CD4-positive, alpha-beta T cell (primary cell): ENCODE data around the gene ARHGEF28. TPM values are rescaled to one million over a fixed set of nuclear protein-coding genes. Genes with fewer than 3 reads are reported as not detected.

Experiments
- ATAC-seq: fragments of 200-7000 bp; cut with Tn5 transposase; one replicate; pipeline ENCODE4 v1.10.0; 2022; ENCODE audit warnings: mild to moderate bottlenecking; ENCODE audit not compliant: poor library complexity
- CTCF ChIA-PET: fragments of 350-600 bp; sonication (Branson Sonifier 250); formaldehyde crosslinking; loops from one replicate; lab custom pipeline; 2021; ENCODE audit warnings: antibody characterized with exemption, inconsistent platforms; lab: Charles Lee
- POLR2A ChIA-PET: fragments of 350-600 bp; sonication (Branson Sonifier 250); formaldehyde crosslinking; loops from one replicate; lab custom pipeline; 2021; ENCODE audit warnings: antibody characterized with exemption, inconsistent platforms; lab: Charles Lee
- DNase-seq, 14 experiments: peaks; one replicate each; pipeline ENCODE4 v3.0.0-alpha.2; 2013 to 2020; ENCODE audit warnings: mixed read lengths in 2 of 14
- H3K27ac ChIP-seq, 2 donors: one replicate each; pipeline versions ENCODE4 v1.5.1 to v1.7.0; 2013; ENCODE audit warnings: low read length in 2 of 2, low read depth in 1 of 2, mild to moderate bottlenecking in 1 of 2
- H3K27me3 ChIP-seq, 2 experiments: 1 replicate in 1 of 2; 2 replicates in 1 of 2; pipeline versions ENCODE4 v1.6.1 to v1.7.0; 2013; ENCODE audit warnings: low read length in 2 of 2, control low read depth in 1 of 2, mild to moderate bottlenecking in 1 of 2, moderate library complexity in 1 of 2; ENCODE audit not compliant: insufficient read depth in 2 of 2, control insufficient read depth in 1 of 2
- H3K36me3 ChIP-seq: one replicate; pipeline ENCODE4 v1.6.1; 2013; ENCODE audit warnings: low read length, control low read depth; ENCODE audit not compliant: insufficient read depth
- H3K4me1 ChIP-seq: one replicate; pipeline ENCODE4 v1.6.1; 2013; ENCODE audit warnings: low read length, control low read depth; ENCODE audit not compliant: insufficient read depth
- H3K4me3 ChIP-seq: one replicate; pipeline ENCODE4 v1.5.1; 2013; ENCODE audit warnings: mild to moderate bottlenecking, low read length, moderate library complexity
- H3K9me3 ChIP-seq, 2 experiments: 1 replicate in 1 of 2; 2 replicates in 1 of 2; pipeline versions ENCODE4 v1.6.1 to v1.7.0; 2013; ENCODE audit warnings: low read length in 2 of 2, mild to moderate bottlenecking in 2 of 2, control low read depth in 1 of 2, moderate library complexity in 1 of 2; ENCODE audit not compliant: control insufficient read depth in 1 of 2, insufficient read depth in 1 of 2
- H3K27ac Mint-ChIP-seq: one replicate; pipeline ENCODE4 v1.8.0; 2020; ENCODE audit warnings: mixed read lengths
- H3K27me3 Mint-ChIP-seq: one replicate; pipeline ENCODE4 v1.8.0; 2021; ENCODE audit warnings: mixed read lengths
- H3K36me3 Mint-ChIP-seq: one replicate; pipeline ENCODE4 v1.8.0; 2021; ENCODE audit warnings: low read depth, mixed read lengths
- H3K4me1 Mint-ChIP-seq: one replicate; pipeline ENCODE4 v1.8.0; 2021; ENCODE audit warnings: low read depth, mixed read lengths
- H3K4me3 Mint-ChIP-seq: one replicate; pipeline ENCODE4 v1.8.0; 2020; ENCODE audit warnings: mild to moderate bottlenecking, mixed read lengths
- H3K9me3 Mint-ChIP-seq: one replicate; pipeline ENCODE4 v1.8.0; 2020; ENCODE audit warnings: mixed read lengths
- CTCF ChIP-seq: fragments of 200-600 bp; IDR thresholded peaks from one replicate; pipeline ENCODE4 v1.8.0; 2022; ENCODE audit warnings: antibody characterized with exemption, mild to moderate bottlenecking
- intact Hi-C, 2 experiments: fragments of 100-400 bp; cut with DNase I in 1 of 2; cut with micrococcal nuclease in 1 of 2; formaldehyde crosslinking; loops; one replicate each; pipeline versions ENCODE4 v1.15.1 to v1.9.0; 2023 to 2025; cut with DNase I, micrococcal nuclease
- total RNA-seq, 174 experiments: library from RNA in 2 of 174; stranded (reverse) in 2 of 174; gene quantifications; one replicate each; pipeline ENCODE4 v1.2.3 and lab custom pipeline; 2021 to 2026

Gene ARHGEF28
- total RNA-seq, 2 experiments from 2014 or later, result not detected

DNA sequence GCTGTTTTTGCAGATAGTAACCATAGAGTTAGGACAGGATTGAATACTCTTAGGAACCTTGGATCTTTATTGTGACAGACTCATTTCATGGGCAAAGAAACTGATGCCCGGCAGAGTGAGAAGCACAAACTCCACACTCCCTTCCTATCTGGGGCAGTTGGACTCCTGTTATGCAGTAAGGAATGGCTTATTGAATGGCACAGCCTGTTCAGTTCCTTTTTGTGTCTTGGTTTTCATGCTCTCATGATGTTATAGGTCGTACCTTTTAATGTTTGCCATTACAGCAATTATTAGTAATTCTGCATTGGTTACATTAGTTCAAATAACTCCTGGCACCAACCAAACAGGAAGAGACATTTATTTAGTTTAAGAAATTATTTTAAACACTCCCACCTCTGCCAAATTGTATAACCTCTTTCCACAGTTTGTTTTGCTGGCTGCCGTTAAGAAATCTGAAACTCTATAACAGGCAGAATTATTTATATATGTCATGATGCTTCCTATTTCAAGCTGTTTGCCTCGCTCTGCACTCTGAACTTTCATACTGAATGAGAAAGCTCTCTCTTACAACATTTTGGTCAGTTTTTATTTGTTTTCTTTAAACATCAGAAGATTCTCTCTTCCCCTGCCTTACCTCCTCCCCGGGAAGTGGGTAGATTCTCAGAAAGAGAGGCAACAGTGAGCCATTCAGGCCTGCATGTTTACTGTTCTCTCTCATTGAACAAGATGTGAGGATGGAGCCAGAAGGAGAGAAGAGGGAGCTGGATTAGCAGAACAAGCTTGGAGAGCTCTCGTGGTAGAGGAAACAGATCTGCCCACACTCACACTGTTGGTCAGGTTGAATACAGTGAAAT lies 144.4 kb downstream of the ARHGEF28 start:
- ChIA-PET POLR2A (no interaction called here), CTCF (no interaction called here)
- Mint-ChIP-seq H3K4me1 (no peaks in the 10 kb centered on the region), H3K27ac (no peak overlapping the region), H3K27me3 (peaks cover 7% of the 10 kb centered on the region), H3K9me3 (peaks cover 7% of the 10 kb centered on the region), H3K4me3 (no peak overlapping the region), H3K36me3 (no peaks in the 10 kb centered on the region)
- Histone ChIP-seq H3K4me3 (no peak overlapping the region), H3K27me3 (peaks cover 0 to 2% of the 10 kb centered on the region in 2 experiments), H3K9me3 (peaks cover 0 to 8% of the 10 kb centered on the region in 2 experiments), H3K36me3 (no peaks in the 10 kb centered on the region), H3K4me1 (no peaks in the 10 kb centered on the region), H3K27ac (no peak overlapping the region)
- no peak for ATAC-seq
- intact Hi-C loops, result no loop called here
- TF ChIP-seq CTCF, result no peak
- no peak for DNase-seq

GRCh38 chr5:73774924-73775323 lies 148.9 kb downstream of the ARHGEF28 start:
- H3K4me1 Mint-ChIP-seq, result no peaks in the 10 kb centered on the region
- ATAC-seq (no peak), DNase-seq (no peak)
- H3K36me3 ChIP-seq, result no peaks in the 10 kb centered on the region
- H3K27ac Mint-ChIP-seq, result no peak overlapping the region
- H3K27ac ChIP-seq, result no peak overlapping the region
- H3K27me3 Mint-ChIP-seq, result peaks cover 7% of the 10 kb centered on the region
- H3K4me3 ChIP-seq, result no peak overlapping the region
- H3K9me3 ChIP-seq, result no peaks in the 10 kb centered on the region
- intact Hi-C loops, result no loop called here
- peaks cover 3% of the 10 kb centered on the region for H3K9me3 Mint-ChIP-seq
- H3K27me3 ChIP-seq, result peaks cover 0 to 2% of the 10 kb centered on the region in 2 experiments
- no peaks in the 10 kb centered on the region for H3K36me3 Mint-ChIP-seq
- ChIA-PET CTCF (no interaction called here), POLR2A (no interaction called here)
- no peak for TF ChIP-seq CTCF
- H3K4me3 Mint-ChIP-seq, result no peak overlapping the region
- H3K4me1 ChIP-seq, result no peaks in the 10 kb centered on the region

- ATAC-seq, result no peak
- no peaks in the 10 kb centered on the region for H3K4me1 Mint-ChIP-seq
- TF ChIP-seq CTCF, result no peak
- H3K27ac Mint-ChIP-seq, result no peak overlapping the region
- no peak for DNase-seq
- no peaks in the 10 kb centered on the region for H3K36me3 Mint-ChIP-seq
- Histone ChIP-seq H3K27me3 (no peaks in the 10 kb centered on the region), H3K4me3 (no peak overlapping the region), H3K36me3 (no peaks in the 10 kb centered on the region), H3K27ac (no peak overlapping the region), H3K9me3 (no peaks in the 10 kb centered on the region), H3K4me1 (no peaks in the 10 kb centered on the region)
- no peaks in the 10 kb centered on the region for H3K9me3 Mint-ChIP-seq
- H3K4me3 Mint-ChIP-seq, result no peak overlapping the region
- intact Hi-C loops, result no loop called here
- peaks cover 3% of the 10 kb centered on the region for H3K27me3 Mint-ChIP-seq
- CTCF ChIA-PET, result no interaction called here
- POLR2A ChIA-PET, result no interaction called here
These were observed 150.4 kb downstream of the ARHGEF28 start for GRCh38 chr5:73776405-73776804.
